HG02852 (cell line): ENCODE measurements around the gene RAVER1.

Experiments
- ATAC-seq: cut with Tn5 transposase; IDR thresholded peaks from one replicate; pipeline ENCODE4 v1.9.1; 2021; ENCODE audit warnings: mild to moderate bottlenecking, moderate library complexity; ENCODE audit not compliant: unreplicated experiment

The RAVER1 gene

DNA sequence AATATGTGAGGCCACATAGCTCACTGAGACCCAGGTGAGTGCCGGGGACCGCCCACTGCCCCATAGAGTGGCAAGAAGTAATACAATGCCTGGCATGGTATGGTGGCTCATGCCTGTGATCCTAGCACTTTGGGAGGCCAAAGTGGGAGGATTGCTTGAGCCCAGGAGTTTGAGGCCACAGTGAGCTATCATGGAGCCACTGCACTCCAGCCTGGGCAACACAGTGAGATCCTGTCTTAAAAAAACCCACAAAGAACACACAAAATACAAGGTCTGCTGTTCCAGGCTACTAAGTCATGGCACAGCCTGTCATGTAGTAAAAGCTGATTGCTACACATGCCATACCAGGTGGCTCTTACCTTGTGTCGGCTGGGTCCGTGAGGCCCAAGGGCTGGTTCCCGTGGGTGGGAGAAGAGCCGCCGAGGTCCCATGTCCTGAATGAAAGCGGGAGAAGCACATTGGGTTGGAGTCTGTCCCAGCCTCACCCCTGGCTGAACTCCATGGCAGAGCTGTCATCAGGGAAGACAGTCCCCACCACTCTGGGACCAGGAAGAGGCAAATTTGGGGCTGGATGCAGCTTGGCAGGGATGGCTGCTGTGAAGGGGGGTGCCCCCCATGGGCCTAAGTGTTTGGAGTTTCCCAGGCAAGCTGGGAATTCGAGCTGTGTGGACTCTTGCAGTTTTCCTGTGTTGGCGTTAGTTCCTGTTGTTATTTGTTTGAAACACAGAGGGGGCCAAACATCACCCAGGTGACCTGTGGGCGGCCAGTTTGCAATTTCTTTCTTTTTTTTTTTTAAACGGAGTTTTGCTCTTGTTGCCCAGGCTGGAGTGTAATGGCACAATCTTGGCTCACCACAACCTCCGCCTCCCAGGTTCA, 14.3 kb downstream of the RAVER1 start:
- ATAC-seq = no peak

DNA sequence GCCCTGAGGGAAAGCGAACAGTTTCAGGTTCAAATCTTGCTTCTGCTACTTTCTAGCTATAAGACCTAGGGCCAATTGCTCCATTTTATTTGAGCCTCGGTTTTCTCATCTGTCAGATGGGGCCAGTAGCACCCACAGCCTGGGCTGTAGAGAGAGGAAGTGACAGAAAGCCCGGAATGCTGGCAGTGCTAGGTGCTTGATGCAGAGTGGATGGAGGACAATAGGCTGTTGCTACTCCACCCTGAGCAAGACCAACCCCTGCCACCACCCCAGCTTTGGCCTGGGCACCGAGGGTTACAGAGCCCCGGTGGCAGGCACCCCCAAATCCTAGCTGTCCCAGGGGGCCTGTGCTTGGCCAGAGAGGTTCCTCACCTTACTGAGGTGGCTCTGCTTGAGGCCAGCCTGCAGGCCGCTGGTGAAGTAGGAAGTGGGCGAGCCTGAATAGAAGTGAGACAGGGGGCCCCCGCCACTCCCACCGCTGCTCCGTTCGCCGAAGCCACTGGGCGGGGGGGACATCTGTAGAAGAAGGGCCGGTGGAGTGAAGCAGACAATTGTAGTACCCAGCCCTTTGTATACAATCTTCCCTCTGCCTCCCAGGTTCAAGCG, 15.4 kb downstream of the RAVER1 start:
- no peak for ATAC-seq

DNA sequence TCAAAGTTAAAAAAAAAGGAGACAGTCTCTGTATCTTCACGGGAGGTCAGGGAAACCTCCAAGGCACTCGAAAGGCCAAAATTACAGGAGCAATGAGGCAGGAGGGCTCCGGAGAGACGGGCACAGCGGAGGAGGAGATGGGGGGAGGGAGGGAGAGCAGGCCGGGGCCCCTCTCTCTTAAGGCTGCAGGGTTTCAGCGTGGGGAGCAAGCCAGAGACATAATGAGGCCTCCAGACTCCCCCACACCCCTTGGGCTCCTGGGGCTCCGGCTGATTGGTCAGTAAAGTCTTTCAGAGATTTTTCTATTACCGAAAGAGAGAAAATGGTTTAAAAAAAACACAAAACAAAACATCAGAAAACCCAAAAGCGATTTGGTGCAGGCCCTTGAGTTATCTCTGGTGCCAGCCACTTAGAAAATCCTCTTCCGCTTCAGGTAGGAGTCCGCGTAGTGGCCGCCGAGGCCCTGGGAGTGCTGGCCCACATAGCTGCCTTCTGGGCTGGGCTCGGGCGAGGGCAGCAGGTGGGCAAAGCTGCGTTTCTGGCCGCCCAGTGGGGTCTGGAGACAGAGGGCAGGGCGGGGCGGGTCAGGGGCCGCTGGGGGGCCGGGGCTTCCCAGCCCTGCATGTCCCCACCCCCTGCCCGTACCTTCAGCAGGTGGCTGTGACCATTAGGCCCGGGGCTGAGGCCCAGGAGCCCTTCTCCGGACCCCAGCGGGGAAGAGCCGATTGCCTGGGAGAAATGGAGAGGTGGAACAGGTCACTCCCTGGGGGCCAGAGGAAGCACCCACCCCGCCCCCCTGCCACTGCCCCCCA, 16.1 kb downstream of the RAVER1 start:
- ATAC-seq = no peak

DNA sequence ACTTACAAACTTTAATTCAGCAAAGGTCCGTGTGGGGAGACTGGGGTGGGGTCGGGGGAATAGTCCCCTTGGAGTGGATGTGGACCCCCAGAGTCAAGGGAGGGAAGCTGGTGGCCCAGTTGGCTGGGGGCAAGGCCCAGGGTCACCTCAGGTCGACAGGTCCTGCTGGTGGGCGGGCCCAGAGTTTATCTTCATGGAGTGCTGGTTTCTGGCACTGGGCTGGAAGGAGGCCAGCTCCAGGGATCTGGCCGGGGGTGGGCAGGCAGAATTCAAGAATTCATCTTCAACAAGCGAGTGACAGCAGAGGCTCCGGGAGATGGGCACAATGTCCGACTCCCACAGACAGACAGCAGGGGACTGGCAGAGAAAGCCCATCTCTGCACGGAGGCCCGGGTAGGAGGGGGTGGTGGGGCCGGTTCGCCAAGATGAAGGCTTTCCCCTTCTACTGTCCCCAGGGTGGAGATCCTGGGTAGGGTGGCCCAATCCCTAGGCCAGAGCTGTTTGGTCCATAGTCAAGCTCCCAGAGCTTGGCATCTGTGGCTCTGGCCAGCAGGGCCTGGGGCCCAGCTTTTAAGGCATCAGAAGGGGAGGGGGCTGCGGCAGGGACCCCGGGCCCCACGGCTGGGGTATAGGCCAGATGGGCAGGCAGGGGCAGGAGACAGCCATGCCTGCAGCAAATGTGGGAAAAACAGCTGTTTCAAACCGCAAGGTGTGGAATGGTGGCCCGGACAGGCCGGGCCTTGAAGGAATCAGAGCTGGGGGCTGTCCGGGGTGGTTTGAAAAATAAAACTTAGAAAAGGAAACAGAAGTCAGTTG, 16.9 kb downstream of the RAVER1 start:
- no peak for ATAC-seq

DNA sequence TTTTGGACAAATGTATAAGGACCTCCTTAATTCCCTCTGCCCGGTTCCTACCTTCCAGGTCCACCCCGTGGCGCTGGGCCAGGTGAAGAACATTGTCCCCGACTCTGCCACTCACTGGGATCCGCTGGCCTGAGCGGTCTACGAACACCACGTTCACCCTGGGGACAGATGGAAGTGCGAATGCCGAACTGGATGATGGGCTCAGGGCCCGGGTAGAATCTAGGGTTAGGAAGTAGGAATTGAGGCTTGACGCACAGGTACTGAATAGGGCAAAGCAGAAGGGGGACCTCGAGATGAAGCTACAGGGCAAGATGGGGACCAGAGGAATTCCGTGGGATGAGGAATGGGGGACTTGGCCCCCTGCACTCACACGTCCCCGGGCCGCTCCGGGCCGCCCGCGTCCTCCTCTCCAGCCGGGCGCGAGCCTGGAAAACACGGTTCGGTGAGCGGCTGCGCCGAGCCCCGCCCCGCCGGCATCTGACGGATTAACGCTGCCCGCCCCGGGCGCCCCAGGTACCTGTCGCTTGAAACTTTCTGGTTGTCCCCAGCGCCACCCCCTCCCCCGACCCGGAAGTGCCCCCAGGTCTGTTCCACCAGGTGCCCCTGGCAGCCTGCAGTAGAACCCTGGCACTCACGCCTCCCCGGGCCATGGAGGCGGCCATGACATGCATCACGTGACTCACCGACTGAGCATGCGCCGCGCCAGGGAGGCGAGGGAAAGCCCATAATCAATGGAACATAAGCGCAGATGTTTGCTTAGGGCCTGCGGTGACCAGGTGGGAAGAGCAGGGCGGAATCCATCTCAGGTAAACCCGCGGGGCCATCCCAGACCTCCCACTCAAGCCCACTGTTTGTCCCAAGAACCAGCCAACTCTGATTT, 17.8 kb downstream of the RAVER1 start, which contains the start of gene FDX2:
Gene FDX2 (minus strand): TSS at position 681 of the 880 bp plus-strand sequence. CDS start 19 bp downstream, at position 662.
- ATAC-seq = peak; percentile 45

DNA sequence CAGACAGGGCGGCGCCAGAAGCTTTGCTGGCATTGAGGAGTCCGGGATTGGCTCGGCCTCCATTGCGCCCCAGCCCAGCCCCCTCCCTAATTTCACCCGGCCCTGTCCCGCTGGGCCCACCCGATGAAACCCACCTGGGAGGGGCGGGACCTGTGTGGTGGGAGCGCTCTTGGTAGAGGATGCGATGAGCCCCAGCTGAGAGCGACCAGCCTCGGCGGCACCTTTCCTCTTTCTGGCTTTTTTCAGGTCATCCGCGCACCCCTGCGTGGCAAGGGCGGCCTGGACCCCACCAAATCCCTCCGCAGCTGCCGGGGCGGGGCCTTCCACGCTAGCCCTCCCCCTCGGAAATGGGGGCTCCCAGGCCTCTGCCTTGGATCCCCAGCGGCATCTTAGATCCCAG, 23.9 kb downstream of the RAVER1 start, which contains the start of gene ZGLP1:
Gene ZGLP1 (minus strand): TSS at position 393 of the 400 bp plus-strand sequence.
- ATAC-seq = no peak

DNA sequence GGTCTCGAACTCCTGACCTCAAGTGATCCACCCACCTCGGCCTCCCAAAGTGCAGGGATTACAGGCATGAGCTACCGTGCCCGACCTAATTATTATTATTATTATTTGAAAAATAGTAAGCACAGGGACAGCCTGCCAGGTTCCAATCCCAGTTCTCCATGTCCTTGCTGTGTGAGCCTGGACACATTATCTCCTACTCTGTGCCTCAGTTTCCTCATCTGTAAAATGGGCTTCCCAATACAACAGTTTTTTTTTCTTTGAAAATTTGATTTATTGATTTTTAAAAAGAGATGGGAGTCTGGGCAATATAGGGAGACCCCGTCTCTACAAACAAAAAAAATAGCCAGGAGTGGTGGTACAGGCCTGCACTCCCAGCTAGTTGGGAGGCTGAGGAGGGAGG, 27.0 kb downstream of the RAVER1 start:
- ATAC-seq = no peak

DNA sequence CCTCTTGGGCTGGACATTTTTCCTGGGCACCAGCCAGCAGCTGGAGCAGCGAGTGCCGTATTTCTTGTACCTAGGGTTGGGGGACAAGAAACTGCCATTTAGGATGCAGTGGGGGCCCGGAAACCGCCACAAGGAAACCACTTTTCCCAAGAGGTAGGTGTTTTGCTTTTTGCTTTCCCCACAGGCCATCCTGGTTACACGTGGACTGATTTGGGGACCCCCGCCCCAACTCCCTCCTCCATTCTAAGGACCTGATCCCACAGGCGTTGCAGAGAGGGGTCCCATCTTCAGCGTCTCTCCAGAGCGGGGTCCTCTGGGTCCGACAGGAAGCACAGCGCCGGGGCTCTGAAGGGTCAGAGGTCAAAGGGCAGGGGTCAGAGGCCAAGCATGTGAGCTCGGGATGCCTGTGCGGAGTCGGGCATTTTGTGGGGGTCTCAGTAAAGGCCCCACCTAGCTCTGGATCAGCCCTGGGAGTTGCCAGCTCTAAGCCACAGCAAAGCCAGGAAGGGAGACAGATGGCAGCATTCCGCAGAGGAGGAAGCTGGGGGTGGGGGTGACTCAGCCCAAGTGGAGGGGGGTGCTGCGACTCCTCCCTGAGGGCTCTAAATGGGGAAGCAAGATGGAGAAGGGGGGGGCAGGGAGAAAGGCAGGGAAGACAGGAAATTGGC, 28.1 kb downstream of the RAVER1 start:
- no peak for ATAC-seq

DNA sequence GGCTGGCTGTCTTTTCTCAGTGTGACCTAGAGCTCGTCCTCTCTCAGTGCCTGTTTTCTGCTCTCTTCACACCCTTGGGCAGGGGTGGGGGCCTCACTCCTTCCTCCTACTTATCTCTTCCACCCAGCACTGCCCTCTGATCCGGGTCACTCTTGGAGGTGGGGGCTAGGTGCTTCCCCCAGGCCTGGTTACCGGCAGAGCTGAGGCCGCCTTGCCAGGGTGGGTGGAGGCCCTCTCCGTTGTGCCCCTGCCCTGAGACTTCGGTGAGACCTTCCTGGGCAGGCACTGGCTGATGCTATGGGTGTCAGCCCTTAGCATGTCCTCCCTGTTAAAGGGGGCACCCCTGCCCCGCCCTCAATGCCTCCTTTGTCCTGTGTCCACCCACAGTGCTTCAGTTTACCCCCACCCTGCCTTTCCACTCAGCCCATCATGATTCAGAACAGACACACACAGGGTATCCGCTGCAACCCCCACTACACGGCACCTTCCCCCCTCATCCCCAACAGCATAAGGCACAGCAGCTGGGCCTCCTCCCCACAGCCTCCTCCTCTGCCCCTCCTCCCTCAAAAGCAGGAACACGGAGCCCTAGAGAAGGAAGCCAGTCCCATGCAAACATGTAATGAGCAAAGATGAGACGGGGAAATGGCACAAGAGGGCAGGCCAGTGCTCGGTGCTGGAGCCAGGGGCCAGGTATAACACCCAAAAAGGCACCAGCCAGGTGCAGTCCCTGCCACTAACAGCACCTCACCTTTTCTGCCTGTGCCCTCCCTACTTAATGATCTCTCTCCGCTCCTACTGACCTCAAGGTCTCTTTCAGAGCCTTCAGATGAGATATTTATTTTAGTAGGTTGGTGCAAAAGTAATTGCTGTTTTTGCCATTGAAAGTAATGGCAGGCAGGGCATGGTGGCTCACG, 33.5 kb downstream of the RAVER1 start:
- no peak for ATAC-seq

DNA sequence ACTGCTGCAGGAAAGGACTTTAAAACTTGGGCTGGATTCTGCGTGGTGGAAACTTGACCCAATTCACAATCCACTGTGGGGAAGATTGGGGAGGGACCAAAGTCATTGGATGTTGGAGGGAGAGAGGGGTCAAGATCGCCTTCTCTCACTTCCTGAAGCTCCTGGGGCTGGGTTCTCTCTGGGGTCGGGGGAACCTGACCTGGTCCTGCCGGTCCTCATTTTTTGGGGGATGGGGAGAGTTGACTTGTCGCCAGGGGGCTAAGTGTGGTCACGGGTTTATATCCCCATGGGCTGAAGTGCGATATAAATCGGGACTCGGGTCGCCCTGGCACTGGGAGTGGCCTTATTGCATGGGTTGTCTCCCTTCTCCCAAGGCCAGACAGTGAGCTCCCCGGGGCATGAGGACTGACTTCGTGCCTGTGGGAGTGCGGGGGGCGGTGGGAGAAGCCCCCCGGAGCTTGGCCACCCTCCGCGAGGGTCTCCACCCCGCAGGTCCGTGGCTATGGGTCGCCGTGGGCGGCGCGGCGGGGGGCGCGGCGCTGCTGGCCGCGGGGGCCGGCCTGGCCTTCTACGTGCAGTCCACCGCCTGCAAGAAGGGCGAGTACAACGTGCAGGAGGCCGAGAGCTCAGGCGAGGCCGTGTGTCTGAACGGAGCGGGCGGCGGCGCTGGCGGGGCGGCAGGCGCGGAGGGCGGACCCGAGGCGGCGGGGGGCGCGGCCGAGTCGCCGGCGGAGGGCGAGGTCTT, 37.3 kb downstream of the RAVER1 start:
- no peak for ATAC-seq

DNA sequence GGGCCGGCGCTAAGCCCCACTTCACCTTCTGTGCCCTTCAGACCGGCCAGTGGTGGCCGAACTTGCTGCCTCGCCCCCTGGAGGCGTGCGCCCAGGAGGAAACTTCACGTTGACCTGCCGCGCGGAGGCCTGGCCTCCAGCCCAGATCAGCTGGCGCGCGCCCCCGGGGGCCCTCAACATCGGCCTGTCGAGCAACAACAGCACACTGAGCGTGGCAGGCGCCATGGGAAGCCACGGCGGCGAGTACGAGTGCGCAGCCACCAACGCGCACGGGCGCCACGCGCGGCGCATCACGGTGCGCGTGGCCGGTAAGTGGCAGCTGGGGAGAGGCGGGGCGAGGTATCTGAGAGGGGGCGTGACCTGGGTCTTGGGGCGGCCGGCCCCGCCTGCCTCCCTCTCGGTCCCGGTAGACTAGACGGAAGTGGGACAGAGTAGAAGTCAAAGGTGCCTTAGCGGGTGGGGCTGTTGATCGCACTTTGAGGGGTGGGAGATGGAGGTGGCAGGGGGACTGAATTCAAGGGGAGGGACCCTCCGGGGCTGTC, 38.0 kb downstream of the RAVER1 start:
- ATAC-seq = no peak

DNA sequence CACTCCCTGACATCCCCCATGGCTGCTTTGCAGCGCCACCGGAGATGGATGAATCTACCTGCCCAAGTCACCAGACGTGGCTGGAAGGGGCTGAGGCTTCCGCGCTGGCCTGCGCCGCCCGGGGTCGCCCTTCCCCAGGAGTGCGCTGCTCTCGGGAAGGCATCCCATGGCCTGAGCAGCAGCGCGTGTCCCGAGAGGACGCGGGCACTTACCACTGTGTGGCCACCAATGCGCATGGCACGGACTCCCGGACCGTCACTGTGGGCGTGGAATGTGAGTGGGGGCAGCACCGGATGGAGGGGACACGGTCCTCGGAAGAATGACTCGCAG, 39.0 kb downstream of the RAVER1 start:
- no peak for ATAC-seq

DNA sequence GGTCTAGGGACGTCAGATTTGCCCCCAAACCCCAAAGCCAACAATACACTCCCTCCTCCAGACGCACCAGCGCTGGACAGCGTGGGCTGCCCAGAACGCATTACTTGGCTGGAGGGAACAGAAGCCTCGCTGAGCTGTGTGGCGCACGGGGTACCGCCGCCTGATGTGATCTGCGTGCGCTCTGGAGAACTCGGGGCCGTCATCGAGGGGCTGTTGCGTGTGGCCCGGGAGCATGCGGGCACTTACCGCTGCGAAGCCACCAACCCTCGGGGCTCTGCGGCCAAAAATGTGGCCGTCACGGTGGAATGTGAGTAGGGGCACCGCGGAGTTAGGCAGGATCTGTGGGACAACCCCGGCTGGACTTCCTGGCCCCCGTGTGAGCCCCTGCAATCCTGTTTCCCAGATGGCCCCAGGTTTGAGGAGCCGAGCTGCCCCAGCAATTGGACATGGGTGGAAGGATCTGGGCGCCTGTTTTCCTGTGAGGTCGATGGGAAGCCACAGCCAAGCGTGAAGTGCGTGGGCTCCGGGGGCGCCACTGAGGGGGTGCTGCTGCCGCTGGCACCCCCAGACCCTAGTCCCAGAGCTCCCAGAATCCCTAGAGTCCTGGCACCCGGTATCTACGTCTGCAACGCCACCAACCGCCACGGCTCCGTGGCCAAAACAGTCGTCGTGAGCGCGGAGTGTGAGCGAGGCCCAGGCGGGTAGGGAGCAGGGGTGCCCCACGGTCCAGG, 39.5 kb downstream of the RAVER1 start:
- ATAC-seq = no peak

DNA sequence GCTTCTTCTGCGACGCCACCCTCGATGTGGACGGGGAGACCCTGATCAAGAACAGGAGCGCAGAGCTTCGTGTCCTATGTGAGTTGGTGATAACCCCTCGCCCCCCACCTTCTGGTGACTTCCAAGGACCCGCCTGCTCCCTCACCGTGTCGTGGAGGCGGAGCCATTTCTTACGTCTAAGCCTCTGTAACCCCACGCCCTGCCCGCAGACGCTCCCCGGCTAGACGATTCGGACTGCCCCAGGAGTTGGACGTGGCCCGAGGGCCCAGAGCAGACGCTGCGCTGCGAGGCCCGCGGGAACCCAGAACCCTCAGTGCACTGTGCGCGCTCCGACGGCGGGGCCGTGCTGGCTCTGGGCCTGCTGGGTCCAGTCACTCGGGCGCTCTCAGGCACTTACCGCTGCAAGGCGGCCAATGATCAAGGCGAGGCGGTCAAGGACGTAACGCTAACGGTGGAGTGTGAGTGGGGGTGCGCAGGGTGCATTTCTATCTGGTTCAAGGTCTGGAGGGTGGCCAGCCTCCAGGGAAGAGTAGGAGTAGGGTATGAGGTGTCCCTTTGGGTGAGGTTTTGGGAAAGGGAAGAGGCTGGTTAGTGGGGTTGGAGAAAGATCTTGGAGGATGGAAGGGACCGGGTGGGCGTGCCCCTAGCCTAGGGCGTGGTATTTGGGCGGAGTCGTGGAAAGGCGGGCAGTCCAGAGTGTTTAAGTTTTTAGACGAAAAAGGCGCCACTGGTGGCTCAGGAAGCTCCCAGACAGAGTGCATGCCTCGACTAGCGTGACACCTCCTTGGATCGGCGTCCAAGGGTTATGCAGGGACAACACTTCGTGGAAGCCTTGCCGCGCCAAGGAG, 40.3 kb downstream of the RAVER1 start:
- no peak for ATAC-seq

DNA sequence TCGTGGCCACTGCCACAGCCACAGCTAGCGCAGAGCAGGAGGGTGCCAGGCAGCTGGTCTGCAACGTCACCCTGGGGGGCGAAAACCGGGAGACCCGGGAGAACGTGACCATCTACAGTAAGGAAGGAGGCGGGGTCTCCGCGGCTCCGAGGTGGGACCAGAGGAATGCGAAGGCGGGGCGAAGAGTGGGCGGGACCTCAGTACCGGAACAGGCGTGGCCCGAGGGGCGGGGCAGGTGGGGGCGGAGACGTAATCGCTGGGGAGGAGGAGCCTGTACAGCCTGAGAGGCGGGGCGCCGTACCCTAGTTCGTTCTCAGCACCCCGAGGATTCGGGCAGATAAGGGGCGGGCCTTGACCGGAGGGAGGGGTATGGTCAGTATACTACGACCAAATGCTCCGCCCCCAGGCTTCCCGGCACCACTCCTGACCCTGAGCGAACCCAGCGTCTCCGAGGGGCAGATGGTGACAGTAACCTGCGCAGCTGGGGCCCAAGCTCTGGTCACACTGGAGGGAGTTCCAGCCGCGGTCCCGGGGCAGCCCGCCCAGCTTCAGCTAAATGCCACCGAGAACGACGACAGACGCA, 41.0 kb downstream of the RAVER1 start:
- peak; percentile 45 for ATAC-seq
